ENCODE results near the gene CDHR1.
A peak's percentile ranks its signal among the peaks of the same experiment; 100 is the strongest.

The CDHR1 gene

GRCh38 chr10:84262190-84262956 is 68.0 kb downstream of the CDHR1 start:
- no peak for DNase-seq (ENCODE audit: low read depth in 2 of 2)

- no peak for DNase-seq (ENCODE audit: low read depth in 2 of 2)
Measured at GRCh38 chr10:84263716-84264115, 69.4 kb downstream of the CDHR1 start.

- peak; percentile 51 to 61 for DNase-seq (ENCODE audit: low read depth in 2 of 2)
Measured at GRCh38 chr10:84264611-84265141, 70.3 kb downstream of the CDHR1 start.

- no peak for DNase-seq (ENCODE audit: low read depth in 2 of 2)
Measured at GRCh38 chr10:84265418-84265817, 71.1 kb downstream of the CDHR1 start.

- DNase-seq (ENCODE audit: low read depth in 2 of 2): peak; percentile 58 to 80
Measured at GRCh38 chr10:84267503-84268126, 73.3 kb downstream of the CDHR1 start.

- no peak for DNase-seq (ENCODE audit: low read depth in 2 of 2)
Measured at GRCh38 chr10:84269162-84269561, 74.8 kb downstream of the CDHR1 start.
